K562 (cell line): ENCODE measurements around the gene ABLIM1. TPM values are rescaled to one million over a fixed set of nuclear protein-coding genes. Genes with fewer than 3 reads are reported as not detected.

ENCODE experiments used
- ATAC-seq: fragments of 200-7000 bp; cut with Tn5 transposase; 3 replicates; pipeline ENCODE4 v1.9.1; 2020; ENCODE audit warnings: moderate library complexity
- BruUV-seq: library from RNA; stranded (reverse); fragments of 400-500 nt; replicated peaks from 2 replicates; lab custom pipeline; 2021; lab: Mats Ljungman, UMichigan
- CTCF ChIA-PET: fragments of 300-600 bp; formaldehyde crosslinking; extraction: SDS; loops from one replicate; lab custom pipeline; 2021; ENCODE audit warnings: low intra/inter-chr PET ratio; lab: Yijun Ruan, JAX
- POLR2A ChIA-PET: fragments of 300-600, 350-650 bp; sonication (Branson Sonifier 250); formaldehyde crosslinking; extraction: SDS; loops from one replicate; lab custom pipeline; 2021; ENCODE audit warnings: antibody characterized with exemption, inconsistent platforms; lab: Yijun Ruan, JAX
- DNase-seq, 4 experiments: peaks; one replicate each; pipeline versions ENCODE4 v3.0.0 to v3.0.0-alpha.2; 2011 to 2018; ENCODE audit warnings: low spot score in 3 of 4, mixed read lengths in 3 of 4; ENCODE audit errors: extremely low read depth in 1 of 4
- FAIRE-seq: peaks from 2 replicates; lab custom pipeline; 2011; peaks lifted over from hg19 to GRCh38; lab: Jason Lieb, UNC
- H2AFZ ChIP-seq: 2 replicates; pipeline ENCODE4 v1.6.0; 2011; ENCODE audit warnings: low read depth, low read length, control low read depth, inconsistent platforms
- H3K27ac ChIP-seq: fragments of 200-600 bp; 3 replicates; pipeline ENCODE4 v1.8.0; 2011; ENCODE audit warnings: low read depth, mild to moderate bottlenecking, control low read depth, inconsistent platforms, low read length, moderate library complexity, mixed read lengths; ENCODE audit errors: extremely low read depth
- H3K27me3 ChIP-seq, 2 experiments: fragments of 300-600 bp in 1 of 2; 2 replicates in 1 of 2; 3 replicates in 1 of 2; pipeline versions ENCODE4 v1.6.0 to v1.8.0; 2011; ENCODE audit warnings: inconsistent platforms in 2 of 2, low read length in 2 of 2, mild to moderate bottlenecking in 1 of 2, mixed read lengths in 1 of 2, moderate library complexity in 1 of 2; ENCODE audit not compliant: control insufficient read depth in 2 of 2, insufficient read depth in 2 of 2
- H3K36me3 ChIP-seq: fragments of 300-600 bp; 3 replicates; pipeline ENCODE4 v1.8.0; 2011; ENCODE audit warnings: mild to moderate bottlenecking, low read length, inconsistent platforms; ENCODE audit not compliant: control insufficient read depth, insufficient read depth
- H3K4me1 ChIP-seq, 2 experiments: fragments of 200-600 bp in 1 of 2; replicated peaks in 1 of 2; 2 replicates in 1 of 2; 3 replicates in 1 of 2; pipeline versions ENCODE4 v1.5.1 to v1.8.0; 2011; ENCODE audit warnings: inconsistent platforms in 2 of 2, low read length in 2 of 2, mild to moderate bottlenecking in 1 of 2, mixed read lengths in 1 of 2, moderate library complexity in 1 of 2; ENCODE audit not compliant: control insufficient read depth in 2 of 2, insufficient read depth in 2 of 2
- H3K4me2 ChIP-seq: 2 replicates; pipeline ENCODE4 v1.6.1; 2011; ENCODE audit warnings: low read length, control low read depth, inconsistent platforms, mixed read lengths; ENCODE audit not compliant: insufficient read depth
- H3K4me3 ChIP-seq: fragments of 200-600 bp; sonication (generic), shearing (Covaris generic); 2 replicates; pipeline ENCODE4 v1.5.1; 2016; ENCODE audit warnings: control low read depth, inconsistent platforms
- H3K79me2 ChIP-seq: fragments of 200-600 bp; 3 replicates; pipeline ENCODE4 v1.8.0; 2011; ENCODE audit warnings: low read length, inconsistent platforms; ENCODE audit not compliant: control insufficient read depth, insufficient read depth
- H3K9ac ChIP-seq, 2 experiments: 2 replicates each; pipeline versions ENCODE4 v1.6.0 to v1.6.1; 2011; ENCODE audit warnings: low read depth in 2 of 2, low read length in 2 of 2, control low read depth in 1 of 2, inconsistent platforms in 1 of 2, mild to moderate bottlenecking in 1 of 2, mixed read lengths in 1 of 2; ENCODE audit not compliant: insufficient read depth in 1 of 2
- H3K9me1 ChIP-seq: one replicate; pipeline ENCODE4 v1.6.0; 2011; ENCODE audit warnings: inconsistent platforms, mild to moderate bottlenecking, low read length, moderate library complexity; ENCODE audit not compliant: control insufficient read depth, insufficient read depth
- H3K9me3 ChIP-seq: replicated peaks from 2 replicates; pipeline ENCODE4 v1.5.1; 2011; ENCODE audit warnings: low read depth, low read length, inconsistent platforms; ENCODE audit not compliant: control insufficient read depth, insufficient read depth
- H4K20me1 ChIP-seq: replicated peaks from 2 replicates; pipeline ENCODE4 v1.6.1; 2011; ENCODE audit warnings: low read length, inconsistent platforms, mixed read lengths; ENCODE audit not compliant: control insufficient read depth, insufficient read depth
- CBFA2T3 ChIP-seq: fragments of 450-650 bp; IDR thresholded peaks from 2 replicates; pipeline ENCODE4 v1.6.1; 2017
- ETV5 ChIP-seq: sonication (generic); formaldehyde crosslinking; IDR thresholded peaks from 2 replicates; pipeline ENCODE4 v1.4.0; 2020; ENCODE audit warnings: low read depth, mild to moderate bottlenecking, missing genetic modification reagents
- HINFP ChIP-seq: fragments of 450-650 bp; conservative IDR thresholded peaks from 2 replicates; pipeline ENCODE4 v1.6.1; 2016; ENCODE audit warnings: missing genetic modification characterization, low read depth, mild to moderate bottlenecking, control low read depth, missing compliant biosample characterization
- MAFG ChIP-seq: fragments of 450-650 bp; conservative IDR thresholded peaks from 2 replicates; pipeline ENCODE4 v1.6.1; 2016; ENCODE audit warnings: missing genetic modification characterization, missing compliant biosample characterization
- MAX ChIP-seq: sonication (generic); formaldehyde crosslinking; IDR thresholded peaks from 2 replicates; pipeline ENCODE4 v1.9.0; 2022; ENCODE audit warnings: mild to moderate bottlenecking, missing genetic modification reagents
- PBX2 ChIP-seq, 2 experiments: IDR thresholded peaks in 1 of 2; conservative IDR thresholded peaks in 1 of 2; 2 replicates each; pipeline ENCODE4 v1.6.1; 2016; ENCODE audit warnings: low read depth in 2 of 2, mild to moderate bottlenecking in 1 of 2, missing compliant biosample characterization in 1 of 2, missing genetic modification characterization in 1 of 2, moderate library complexity in 1 of 2
- PML ChIP-seq: IDR thresholded peaks from 2 replicates; pipeline ENCODE4 v1.6.1; 2012; ENCODE audit warnings: low read length, inconsistent platforms
- PTRF ChIP-seq: fragments of 450-650 bp; IDR thresholded peaks from 2 replicates; pipeline ENCODE4 v1.6.1; 2016; ENCODE audit warnings: mild to moderate bottlenecking, missing genetic modification characterization, missing compliant biosample characterization
- SMARCB1 ChIP-seq: IDR thresholded peaks from 2 replicates; pipeline ENCODE4 v1.6.1; 2011; ENCODE audit warnings: improper control_type of control experiment, low read depth; ENCODE audit not compliant: insufficient read length
- ZBTB12 ChIP-seq: fragments of 250-450 bp; sonication (Bioruptor Pico); IDR thresholded peaks from 2 replicates; pipeline ENCODE4 v1.4.0; 2020
- ZBTB8A ChIP-seq: fragments of 450-650 bp; IDR thresholded peaks from 2 replicates; pipeline ENCODE4 v1.6.1; 2018; ENCODE audit warnings: mild to moderate bottlenecking, moderate library complexity; ENCODE audit not compliant: partially characterized antibody
- ZFP36 ChIP-seq: fragments of 150-350 bp; IDR thresholded peaks from 2 replicates; pipeline ENCODE4 v1.6.1; 2018; ENCODE audit warnings: low read length, low read depth; ENCODE audit not compliant: partially characterized antibody
- ZFX ChIP-seq: sonication (generic); formaldehyde crosslinking; IDR thresholded peaks from 2 replicates; pipeline ENCODE4 v1.8.0; 2022; ENCODE audit warnings: mild to moderate bottlenecking, missing genetic modification reagents, moderate library complexity
- ZNF134 ChIP-seq: fragments of 250-450 bp; sonication (Bioruptor Pico); conservative IDR thresholded peaks from 2 replicates; pipeline ENCODE4 v1.4.0; 2020
- ZNF140 ChIP-seq: fragments of 250-450 bp; sonication (Bioruptor Pico); IDR thresholded peaks from 2 replicates; pipeline ENCODE4 v1.8.0; 2021; ENCODE audit warnings: moderate library complexity, mild to moderate bottlenecking, inconsistent platforms
- WGBS: fragments of 100-300 bp; shearing (Covaris generic); methylation state at CpG from one replicate; pipeline ENCODE4 v1.1.6; 2016; ENCODE audit warnings: low coverage, mixed read lengths; ENCODE audit not compliant: insufficient coverage; ENCODE audit errors: missing lambda C conversion rate; 5-methylcytosine and 5-hydroxymethylcytosine counted together
- in situ Hi-C: fragments of 300-500 bp; cut with MboI; formaldehyde crosslinking; loops from 4 replicates; pipeline ENCODE4 v1.15.0; 2018; ENCODE audit warnings: inconsistent platforms, mixed read lengths
- intact Hi-C: fragments of 100-400 bp; cut with micrococcal nuclease; formaldehyde crosslinking; loops from 2 replicates; pipeline ENCODE4 v1.14.2; 2022
- polyA plus RNA-seq, 8 experiments: library from polyadenylated mRNA; depleted of rRNA in 4 of 8; stranded (reverse) in 5 of 8; unstranded in 3 of 8; fragments of >200 nt; fragmentation: Nextera tagmentation in 2 of 8; fragmentation: Illumina TruSeq in 1 of 8; extraction: Ambion mirVana in 2 of 8; extraction: Trizol in 1 of 8; gene quantifications; 2 replicates each; pipeline versions ENCODE4 v1.2.1 to v1.2.3, GENCODE V29; 2011 to 2014; ENCODE audit warnings: inconsistent platforms in 1 of 8, missing spikeins in 1 of 8
- total RNA-seq, 7 experiments: library from RNA; depleted of rRNA in 6 of 7; stranded (reverse); fragments of >200 nt in 6 of 7; fragmentation: Illumina TruSeq in 2 of 7; extraction: Trizol in 2 of 7; gene quantifications; 2 replicates each; pipeline versions ENCODE4 v1.2.1 to v1.2.3, GENCODE V29; 2011 to 2021; ENCODE audit warnings: low replicate concordance in 1 of 7

Gene ABLIM1
- total and polyA plus RNA-seq, 9 of the 15 experiments (the other 6 are each of a cell fraction or from before 2014, with no cell fraction given), result 0.07 to 0.49 (median 0.14) TPM; not detected in 6

GRCh38 chr10:114669648-114670047 is 11.6 kb upstream of the ABLIM1 start (continued):
- TF ChIP-seq ZNF134 (CRISPR knock-in tag), result no peak
- no peak for TF ChIP-seq CBFA2T3
- no peak for TF ChIP-seq PBX2 (CRISPR knock-in tag; IDR thresholded peaks at IDR 0.05; ENCODE audit: low read depth)
- no peak for TF ChIP-seq PBX2 (tag; conservative IDR thresholded peaks at IDR 0.05; ENCODE audit: low read depth)

- ChIA-PET POLR2A (interaction anchor here (0.6 kb wide), 1 partner anchor 19 kb away, joined by 3 read pairs; no protein-coding TSS in a partner anchor), CTCF (no interaction called here)
- Histone ChIP-seq H2AFZ (no peak overlapping the region), H3K27ac (no peak overlapping the region), H3K4me2 (no peak overlapping the region), H3K36me3 (no peaks in the 10 kb centered on the region), H3K9ac (no peak overlapping the region), H3K27me3 (no peaks in the 10 kb centered on the region), H3K9me3 (no peaks in the 10 kb centered on the region), H3K4me3 (no peak overlapping the region), H3K4me1 (no peaks in the 10 kb centered on the region), H3K9me1 (no peaks in the 10 kb centered on the region), H4K20me1 (no peaks in the 10 kb centered on the region), H3K79me2 (no peaks in the 10 kb centered on the region)
- intact Hi-C loops, result no loop called here
- 0% methylated on average over 5 of the region's 6 CpGs for WGBS
- ATAC-seq, result no peak
- no TSS peak for BruUV-seq
- in situ Hi-C loops, result no loop called here
- FAIRE-seq, result no peak
- DNase-seq, result no peak
- TF ChIP-seq ZFP36, result no peak
- TF ChIP-seq HINFP (tag), result no peak
- no peak for TF ChIP-seq ZFX (CRISPR knock-in tag)
- no peak for TF ChIP-seq MAFG (tag)
- TF ChIP-seq ZBTB12 (CRISPR knock-in tag), result no peak
- no peak for TF ChIP-seq SMARCB1
- TF ChIP-seq ZNF140 (CRISPR knock-in tag), result no peak
- no peak for TF ChIP-seq MAX (CRISPR knock-in tag)
- no peak for TF ChIP-seq PTRF (tag)
- no peak for TF ChIP-seq ZBTB8A
- TF ChIP-seq ETV5 (CRISPR knock-in tag), result no peak
- no peak for TF ChIP-seq PML
These were observed 10.5 kb upstream of the ABLIM1 start for GRCh38 chr10:114668375-114669080.
